Stimulated activated CD4-positive, alpha-beta T cell treated with anti-CD3 and anti-CD28 coated beads, Interleukin-15, amount 100 ng/mL, for 1 hour (primary cell): Measurements from ENCODE around the gene PSME2.
A peak's percentile ranks its signal among the peaks of the same experiment; 100 is the strongest.

Source experiments
- DNase-seq, 2 donors: peaks; one replicate each; pipeline ENCODE4 v3.0.0-alpha.2; 2020; ENCODE audit warnings: low read depth in 1 of 2, low spot score in 1 of 2

The PSME2 gene, protein sequence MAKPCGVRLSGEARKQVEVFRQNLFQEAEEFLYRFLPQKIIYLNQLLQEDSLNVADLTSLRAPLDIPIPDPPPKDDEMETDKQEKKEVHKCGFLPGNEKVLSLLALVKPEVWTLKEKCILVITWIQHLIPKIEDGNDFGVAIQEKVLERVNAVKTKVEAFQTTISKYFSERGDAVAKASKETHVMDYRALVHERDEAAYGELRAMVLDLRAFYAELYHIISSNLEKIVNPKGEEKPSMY

DNA sequence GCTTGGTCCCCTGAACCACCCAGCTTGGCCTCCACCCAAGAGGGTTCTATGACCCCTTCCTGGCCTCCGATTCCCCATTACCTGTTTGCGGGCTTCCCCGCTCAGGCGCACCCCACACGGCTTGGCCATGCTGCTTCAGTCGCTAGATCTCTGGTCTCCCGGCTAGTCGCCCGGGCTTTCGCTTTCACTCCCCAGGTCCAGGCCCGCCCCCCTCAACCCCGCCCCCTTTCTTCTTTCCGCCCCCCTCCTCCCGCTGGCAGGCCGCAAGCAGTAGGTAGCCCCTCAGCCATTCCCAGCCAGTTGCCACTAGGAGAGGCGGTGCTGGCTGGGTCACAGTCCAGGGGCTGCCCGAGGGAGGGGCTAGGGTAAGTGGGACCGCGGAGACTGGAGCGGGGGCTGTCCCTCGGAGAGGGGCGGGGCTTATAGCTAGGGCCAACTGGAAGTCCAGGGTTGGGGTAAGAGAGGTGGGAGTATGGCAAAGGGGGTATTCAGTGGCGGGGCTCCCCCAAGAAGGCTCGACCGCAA is at the start of gene PSME2:
PSME2 (minus strand) TSS at position 158 of the 525 bp plus-strand sequence; CDS start at position 129, 29 bp downstream.
- peak; percentile 61 to 63 for DNase-seq

DNA sequence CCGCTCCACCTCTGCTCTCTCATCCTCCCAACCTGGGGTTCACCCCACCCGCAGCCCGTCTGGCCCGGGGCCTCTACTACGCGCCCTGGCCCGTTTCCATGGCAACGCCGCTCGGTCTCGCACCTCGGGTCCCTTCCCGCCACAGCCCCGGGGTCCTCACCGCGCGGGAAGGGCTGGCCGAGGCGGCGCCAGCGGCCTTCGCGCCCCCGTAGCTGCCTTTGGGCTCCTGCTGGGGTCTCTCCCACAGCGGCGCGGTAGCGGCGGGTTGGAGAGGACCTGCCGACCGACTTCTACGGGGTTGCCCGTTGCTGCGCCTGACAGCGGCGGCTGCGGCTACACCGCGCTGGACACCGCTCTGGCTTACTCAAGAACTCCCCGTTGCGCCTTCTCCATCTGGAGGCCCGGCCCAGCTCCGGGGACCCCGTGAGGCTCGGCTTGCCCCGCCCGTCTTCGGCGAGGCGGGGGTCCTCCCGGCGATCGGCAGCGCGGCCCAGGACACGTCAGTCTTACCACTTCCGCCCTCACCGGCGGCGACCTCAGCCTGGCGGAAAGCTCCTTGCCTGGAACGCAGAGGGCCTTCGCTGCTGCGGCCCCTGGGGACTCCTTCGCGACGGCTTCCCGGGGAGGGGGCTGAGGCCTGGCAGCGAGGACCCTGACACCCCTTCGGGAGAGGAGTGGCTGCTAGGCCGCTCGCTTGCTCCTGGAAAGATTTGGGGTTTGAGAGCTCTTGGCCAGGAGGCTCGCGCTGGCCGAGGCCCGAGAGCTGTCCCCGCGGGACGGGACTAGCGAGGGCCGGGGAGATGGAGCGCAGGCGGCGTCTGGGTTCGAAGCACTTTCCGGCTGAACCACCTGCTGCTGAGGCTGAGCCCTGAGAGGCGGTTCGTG is 49.0 kb upstream of the PSME2 start, which contains the start of gene TM9SF1:
TM9SF1 (minus strand) TSS at position 256 of the 885 bp plus-strand sequence. CDS start 422 bp downstream, outside the sequence.
- peak; percentile 72 to 78 for DNase-seq

DNA sequence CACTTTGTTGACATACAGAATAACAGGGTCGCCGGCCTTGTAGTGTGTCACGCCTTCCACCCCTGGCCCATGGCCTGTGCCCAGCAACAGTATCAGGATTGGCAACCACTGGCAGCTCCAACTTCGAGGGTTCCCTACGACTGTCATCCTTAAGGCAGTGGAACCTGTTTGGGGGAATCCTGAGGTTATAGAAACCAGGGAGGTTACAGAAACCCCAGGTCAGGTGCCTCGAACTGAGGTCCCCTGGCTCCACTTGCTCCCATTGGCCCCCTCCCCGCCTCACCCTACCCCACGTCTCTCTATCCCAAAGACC is 48.4 kb upstream of the PSME2 start:
- DNase-seq, result no peak

DNA sequence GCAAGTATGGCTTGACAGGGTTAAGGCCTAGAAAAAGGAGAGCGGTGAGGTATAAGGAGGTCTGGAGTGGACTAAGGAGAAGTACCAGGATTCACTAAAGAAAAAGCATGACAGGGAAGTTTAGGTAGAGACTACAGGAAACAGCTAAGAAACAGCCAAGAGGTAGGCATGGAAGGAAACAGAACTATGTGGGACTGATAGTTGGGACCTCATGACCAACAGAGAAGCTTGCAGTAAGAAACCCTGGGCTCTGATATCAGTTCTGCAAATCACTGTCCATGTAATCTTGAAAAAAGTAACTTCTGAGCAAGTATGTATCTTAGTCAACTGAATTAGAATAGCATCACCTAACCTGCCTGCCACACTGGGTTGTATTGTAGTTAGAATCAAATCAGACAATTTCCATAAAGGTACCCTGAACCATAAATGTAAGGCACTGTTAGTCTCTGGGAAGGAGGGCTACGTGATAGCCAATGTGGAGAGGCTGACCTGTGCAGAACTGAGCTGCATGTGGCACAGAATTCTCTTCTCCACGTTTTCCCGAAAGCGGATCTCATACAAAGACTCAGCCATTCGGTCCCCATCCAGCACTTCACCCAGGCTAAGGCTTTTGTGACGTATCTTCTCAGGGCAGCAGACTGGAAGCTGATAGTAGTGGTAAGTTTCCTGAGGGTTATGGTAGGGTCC is 47.9 kb upstream of the PSME2 start:
- no peak for DNase-seq

DNA sequence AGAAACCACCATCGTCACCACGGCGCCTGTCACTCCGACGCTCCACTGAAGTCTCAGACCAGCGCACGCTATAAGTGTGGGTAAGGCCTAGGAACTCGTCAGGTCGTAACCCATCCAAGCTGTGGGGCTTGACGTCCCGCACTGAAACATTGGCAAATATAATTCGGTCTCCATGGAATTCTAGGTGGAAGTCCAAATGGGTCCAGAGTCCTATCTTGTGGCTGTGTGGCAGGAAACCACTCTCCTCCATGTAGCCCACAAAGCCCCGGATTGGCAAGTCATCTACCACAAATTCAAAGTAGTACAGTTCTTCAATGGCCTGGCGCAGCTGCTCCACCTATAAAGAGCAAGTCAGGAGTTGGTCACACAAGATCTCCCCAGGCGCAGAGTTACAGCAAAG is 46.5 kb upstream of the PSME2 start:
- no peak for DNase-seq

DNA sequence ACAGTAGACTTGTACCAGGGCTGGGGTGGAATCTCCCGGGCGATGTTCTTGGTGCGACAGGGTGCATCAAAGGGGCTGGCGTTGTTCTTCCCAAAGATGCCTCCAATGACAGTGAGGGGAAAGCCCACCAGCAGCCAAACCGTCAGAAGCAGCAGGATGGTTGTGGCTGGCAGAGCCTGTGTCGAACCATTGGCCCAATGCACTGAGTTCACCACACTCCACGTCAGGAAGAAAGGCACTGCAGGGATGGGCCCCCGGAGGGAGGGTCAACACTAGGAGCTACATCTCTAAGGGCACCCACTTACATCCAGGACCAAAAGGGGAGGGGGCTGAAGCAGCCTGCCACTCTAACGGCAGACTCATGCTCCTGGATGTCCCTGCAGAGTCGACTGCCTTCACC is 44.0 kb upstream of the PSME2 start:
- no peak for DNase-seq

DNA sequence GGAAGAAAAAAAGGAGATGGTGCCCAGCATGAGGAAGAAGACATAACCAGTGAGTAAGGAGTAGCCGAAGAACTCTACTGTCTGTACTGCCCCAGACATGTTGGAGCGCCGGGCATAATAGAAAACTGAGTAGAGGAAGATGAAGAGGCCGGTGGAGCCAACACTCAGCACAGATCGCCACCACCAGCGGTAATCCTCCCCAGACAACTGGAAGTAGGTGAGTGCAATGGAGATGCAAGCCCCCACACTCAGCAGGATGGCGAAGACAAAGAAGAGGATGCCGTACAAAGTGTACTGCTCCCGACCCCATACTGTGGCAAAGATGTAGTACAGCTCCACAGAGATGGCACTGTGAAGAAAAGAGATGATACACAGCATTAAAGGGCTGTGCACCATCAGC is 43.0 kb upstream of the PSME2 start:
- DNase-seq, result no peak

DNA sequence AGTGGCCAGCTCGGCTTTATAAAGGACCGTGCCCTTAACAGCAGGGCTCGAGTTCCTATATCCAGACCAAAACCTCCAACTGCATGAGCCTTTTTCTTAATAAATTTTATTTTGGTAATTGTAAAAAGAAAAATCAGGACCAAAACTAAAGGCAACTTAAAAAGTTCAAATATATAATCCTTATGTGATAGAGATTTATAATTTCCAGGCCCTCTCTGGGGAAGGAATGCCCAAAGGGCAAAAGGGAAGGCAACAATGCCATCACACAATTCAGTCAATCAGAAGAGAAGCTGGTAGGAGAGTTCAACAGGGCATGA is 42.6 kb upstream of the PSME2 start:
- DNase-seq, result no peak

DNA sequence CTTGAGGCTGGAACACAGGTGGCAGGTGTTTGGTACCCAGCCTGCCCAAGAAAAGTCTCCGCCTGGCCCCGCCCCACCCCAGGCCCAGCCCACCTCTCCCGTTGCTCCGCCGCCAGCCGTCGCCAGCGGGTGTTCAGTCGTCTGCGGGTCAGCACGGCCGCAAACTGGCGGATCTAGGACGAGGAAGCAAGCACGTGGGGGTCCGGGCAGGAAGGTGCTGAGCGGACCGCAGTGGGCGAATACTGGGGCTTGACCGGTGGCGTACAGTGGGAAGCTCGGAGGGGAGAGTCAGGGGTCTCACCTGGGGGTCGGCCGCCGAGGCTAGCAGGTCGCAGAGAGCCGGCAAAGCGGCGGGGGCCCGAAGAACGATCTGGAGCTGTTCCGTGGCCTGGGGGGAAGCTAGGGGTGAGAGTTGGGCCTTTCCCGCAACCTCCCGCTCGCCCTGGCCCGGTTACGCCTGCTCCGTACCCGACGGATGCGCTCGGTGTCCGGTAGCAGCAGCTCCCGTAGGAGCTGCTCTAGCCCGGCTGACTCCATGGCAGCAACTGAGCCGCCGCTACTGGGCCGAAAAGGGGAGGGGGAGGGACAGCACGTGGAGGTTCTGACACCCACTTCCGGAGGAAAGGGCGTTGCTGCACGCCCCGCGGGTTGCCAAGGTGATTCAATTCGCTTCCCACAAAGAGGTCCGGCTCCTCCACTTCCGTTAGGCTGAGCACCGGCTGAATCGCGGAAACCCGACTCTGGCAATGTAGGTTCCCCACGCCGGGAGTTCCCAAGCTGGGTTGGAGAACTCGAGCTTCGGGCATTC is 42.0 kb upstream of the PSME2 start, which contains the start of gene IPO4:
IPO4 (minus strand) TSS at position 566 of the 808 bp plus-strand sequence; CDS start at position 537, 29 bp downstream.
- DNase-seq, result peak; percentile 85 to 89

DNA sequence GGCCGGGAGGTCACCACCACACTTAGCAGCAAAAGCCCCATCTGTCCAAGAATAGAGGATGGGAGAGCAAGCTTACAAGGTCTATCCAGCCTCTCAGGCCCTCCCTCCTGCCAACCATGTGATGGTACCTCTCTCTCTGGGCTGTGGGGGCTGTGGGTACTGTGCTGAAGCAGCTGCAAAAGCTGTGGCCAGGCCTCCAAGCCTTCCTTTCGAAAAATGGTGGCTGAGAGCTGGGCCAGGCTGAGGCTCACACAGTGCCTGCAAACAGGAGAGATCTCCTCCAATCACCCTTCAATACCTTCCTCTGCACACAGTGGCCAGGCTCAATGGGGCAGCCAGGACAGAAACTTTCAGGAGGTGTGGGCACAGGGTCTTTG is 41.1 kb upstream of the PSME2 start:
- DNase-seq, result no peak

DNA sequence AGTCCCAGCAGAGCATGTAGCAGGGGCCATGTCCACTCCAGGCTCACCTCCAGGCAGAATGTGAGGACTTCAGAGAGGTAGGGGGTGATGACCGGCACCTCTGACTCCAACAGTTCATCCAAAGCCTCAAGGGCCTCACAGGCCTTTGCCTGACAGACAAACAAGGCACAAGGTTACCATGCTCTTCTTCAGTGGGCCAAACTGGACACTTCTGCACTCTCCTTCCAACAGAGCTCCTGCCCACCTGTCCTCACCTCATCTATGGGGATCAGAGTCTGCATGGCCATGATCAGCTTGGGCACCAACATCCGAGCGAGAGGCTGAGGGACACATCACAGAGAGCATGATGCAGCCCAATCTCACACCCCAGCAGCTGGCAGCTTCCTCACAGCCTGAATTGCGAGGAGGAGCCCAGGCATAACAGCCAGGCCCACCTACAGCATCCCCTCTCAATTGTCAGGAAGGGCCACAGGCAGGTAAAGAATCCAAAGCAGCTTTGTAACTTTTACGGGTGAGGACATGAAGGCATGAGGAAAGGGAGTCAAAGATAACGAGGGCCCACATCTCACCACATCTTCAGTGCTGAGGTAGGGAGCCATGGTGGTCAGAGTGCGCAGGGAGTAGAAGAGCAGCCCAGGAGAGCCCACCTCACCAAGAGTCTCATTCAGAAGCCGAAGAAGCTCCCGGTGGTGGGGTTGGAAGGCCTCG is 40.6 kb upstream of the PSME2 start:
- no peak for DNase-seq

DNA sequence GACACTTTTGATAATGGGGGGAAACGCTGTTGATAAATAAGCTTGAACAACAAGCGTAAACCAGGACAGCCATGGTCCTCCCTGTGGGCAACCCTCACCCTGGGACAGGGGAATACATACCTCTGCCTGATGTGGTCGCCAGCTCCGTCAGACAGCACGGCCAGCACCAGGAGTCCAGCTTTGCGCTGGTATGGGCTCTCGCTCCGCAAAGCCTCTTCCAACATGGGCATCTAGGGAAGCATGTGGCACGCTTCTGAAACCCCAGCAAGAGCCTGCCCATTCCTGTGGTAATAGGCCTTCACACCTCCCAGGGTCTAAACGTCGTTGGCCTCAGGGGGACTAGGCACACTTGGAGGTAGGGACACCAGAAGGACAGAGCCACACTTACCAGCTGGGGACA is 39.3 kb upstream of the PSME2 start:
- DNase-seq, result no peak

DNA sequence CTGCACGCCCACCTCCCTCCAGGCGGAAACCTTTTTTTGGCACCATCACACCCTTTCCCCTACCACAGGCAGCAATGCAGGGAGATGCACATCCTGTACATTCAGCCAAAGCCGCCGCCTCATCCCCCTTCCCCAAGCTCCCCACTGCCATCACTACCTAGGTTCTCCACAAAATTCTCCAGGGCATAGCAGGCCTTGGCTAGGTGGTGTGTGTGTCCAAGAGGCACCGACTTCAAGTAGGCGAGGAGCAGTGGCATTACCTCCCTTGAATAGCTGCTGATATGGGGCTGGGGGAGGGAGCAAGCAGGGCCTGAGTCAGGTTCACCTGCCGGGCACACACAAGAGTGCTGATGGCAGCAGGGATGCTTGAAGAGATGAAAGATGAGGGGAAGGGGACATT is 38.6 kb upstream of the PSME2 start:
- DNase-seq, result no peak

DNA sequence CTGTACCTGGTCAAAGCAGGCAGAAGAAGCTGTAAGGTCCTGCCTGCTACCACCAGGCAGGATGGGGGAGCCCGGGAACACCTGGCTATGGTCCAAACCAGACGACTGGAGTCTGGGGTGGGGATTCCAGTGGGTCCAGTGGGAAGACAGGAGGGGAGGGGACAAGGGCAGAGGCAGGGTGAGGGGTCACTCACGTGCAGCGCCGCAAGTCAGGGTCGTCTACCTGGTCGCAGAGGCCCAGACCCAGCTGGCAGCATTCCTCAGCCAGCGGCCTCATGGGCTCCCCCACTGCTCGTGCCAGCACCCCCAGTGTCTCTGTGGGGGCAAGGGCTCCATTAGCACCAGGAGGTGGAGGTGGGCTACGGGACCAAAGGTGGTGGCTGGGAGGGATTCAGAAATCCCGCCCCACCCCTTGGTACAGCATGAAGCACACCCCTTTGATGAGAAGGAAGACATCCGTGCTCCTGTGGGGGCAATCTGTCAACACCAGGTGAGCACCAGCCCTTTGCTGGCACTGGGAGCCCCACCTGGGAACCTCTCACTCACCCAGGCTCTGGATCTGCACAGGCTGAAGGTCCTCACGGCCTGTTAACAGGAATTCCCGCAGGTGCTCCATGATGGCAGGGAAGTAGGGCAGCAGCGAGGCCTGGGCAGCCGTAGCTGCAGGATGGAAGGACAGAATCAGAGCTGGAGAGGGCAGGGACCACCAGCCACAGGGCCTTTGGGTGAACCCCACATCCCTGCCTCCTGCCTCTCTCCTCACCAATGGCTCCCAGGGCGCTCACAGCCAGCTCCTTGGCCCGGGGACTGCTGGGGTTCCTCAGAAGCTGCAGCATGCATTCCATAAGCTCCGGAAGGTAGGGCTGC is 37.9 kb upstream of the PSME2 start:
- no peak for DNase-seq

DNA sequence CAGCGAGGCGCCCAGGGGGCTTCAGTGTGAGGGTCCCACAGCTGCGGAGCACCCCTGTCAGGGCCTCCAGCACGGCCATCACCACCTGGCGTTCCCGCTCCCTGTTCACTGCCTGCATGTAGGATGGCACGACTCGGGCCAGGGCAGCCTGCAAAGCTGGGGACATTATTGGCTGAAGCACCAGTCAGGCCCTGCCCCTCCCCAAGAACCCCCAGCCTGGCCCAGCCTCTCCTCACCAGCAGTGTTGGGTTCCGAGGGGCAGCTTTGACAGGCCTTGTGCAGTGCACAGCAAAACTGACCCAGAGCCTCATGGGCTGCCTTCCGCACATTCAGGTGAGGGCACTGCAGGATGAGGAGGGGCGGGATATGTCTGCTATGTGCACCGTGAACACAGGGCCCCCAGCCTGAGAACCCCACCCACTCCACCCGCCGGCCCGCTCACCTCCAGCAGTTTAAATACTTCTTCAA is 36.6 kb upstream of the PSME2 start:
- no peak for DNase-seq

DNA sequence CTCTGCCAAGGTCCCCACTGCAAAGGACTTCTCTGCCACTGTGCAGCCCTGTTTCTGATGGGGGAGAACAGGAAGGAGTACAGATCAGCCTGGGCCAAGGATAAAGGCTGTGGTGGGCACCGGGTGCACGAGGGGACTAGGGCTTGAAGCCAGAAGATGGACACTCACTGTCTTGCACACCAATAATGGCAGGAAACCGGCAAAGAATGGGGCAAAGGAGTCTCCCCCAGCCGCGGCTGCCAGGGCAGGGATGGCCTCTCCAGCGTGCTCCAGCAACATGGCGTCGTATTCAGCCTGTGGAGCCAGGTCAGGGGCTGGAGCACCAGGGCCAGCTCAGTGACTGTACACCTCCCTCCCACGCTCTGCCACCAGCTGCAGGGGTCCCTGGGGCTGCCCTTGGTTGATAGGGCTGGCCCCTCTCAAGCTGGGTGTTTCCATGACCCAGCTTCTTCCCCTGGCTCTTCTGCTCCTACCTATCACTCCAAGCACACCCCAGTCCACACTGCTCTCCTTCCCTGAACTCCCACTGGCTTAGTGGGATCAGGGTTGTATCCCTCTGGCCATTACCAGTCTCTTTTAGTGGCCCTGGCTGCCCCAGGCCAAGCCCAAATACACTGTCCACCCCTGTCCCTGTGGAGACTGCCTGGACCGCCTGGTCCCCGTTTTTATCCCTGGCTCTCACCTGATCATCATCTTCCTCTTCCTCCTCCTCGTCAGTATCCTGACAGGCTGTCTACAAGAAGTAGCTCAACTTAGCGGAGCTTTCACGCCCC is 35.9 kb upstream of the PSME2 start:
- no peak for DNase-seq

DNA sequence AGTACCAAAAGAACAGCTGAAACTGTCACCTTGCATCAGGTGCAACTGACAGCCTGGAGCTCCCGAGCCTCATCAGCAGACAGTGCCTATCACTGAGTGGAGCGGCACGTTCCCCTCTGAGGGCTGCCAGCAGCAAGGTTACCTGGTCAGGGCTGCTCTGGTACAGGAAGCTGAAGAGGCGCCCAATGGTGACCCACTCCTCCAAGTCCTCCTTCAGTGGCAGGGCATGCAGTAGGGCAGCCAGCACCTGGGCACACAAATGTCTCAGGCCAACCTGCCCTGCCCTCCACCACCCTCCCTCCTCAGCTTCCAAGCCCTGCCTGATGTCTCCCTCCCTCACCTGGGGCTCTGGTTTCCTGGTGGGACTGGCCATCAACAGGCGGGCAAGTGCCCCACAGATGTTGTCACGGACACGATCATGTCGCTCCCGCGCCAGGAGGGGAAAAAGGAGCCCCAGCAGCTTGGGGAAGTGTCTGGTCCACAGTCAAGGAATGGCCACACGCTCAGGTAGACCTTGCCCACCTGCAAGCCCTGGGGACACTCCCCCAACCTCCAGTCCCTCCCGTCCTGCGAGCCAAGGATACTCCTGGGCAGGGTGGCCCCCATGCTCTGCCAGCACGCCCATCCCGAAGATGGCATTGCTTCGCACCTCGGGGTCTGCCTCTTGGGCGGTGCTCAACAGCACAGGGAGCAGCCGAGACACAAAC is 35.1 kb upstream of the PSME2 start:
- DNase-seq, result no peak
